Common myeloid progenitor, CD34-positive (primary cell): ENCODE results near the gene GPR149.

Experiments
- CTCF ChIA-PET: fragments of 350-600 bp; sonication (Branson Sonifier 250); formaldehyde crosslinking; loops from one replicate; lab custom pipeline; 2021; ENCODE audit warnings: antibody characterized with exemption; lab: Charles Lee
- POLR2A ChIA-PET: fragments of 350-600 bp; sonication (Branson Sonifier 250); formaldehyde crosslinking; loops from one replicate; lab custom pipeline; 2021; ENCODE audit warnings: antibody characterized with exemption; lab: Charles Lee
- DNase-seq, 3 donors: peaks; one replicate each; pipeline versions ENCODE4 v3.0.0 to v3.0.0-alpha.2; 2013
- H3K27ac ChIP-seq, 2 experiments: 1 replicate in 1 of 2; 2 replicates in 1 of 2; pipeline ENCODE4 v1.7.0; 2013; ENCODE audit warnings: inconsistent platforms in 2 of 2, low read length in 2 of 2, mild to moderate bottlenecking in 2 of 2, low read depth in 1 of 2, moderate library complexity in 1 of 2; ENCODE audit not compliant: severe bottlenecking in 2 of 2, insufficient read depth in 1 of 2, poor library complexity in 1 of 2
- H3K27me3 ChIP-seq, 5 experiments: replicated peaks in 2 of 5; 1 replicate in 3 of 5; 2 replicates in 2 of 5; pipeline versions ENCODE4 v1.6.1 to v1.7.0; 2013; ENCODE audit warnings: low read length in 4 of 5, mild to moderate bottlenecking in 2 of 5, moderate library complexity in 2 of 5, inconsistent platforms in 1 of 5; ENCODE audit not compliant: insufficient read depth in 5 of 5, control insufficient read depth in 4 of 5
- H3K36me3 ChIP-seq, 4 experiments: 1 replicate in 2 of 4; 2 replicates in 2 of 4; pipeline versions ENCODE4 v1.6.1 to v1.7.0; 2013; ENCODE audit warnings: low read length in 3 of 4, control low read depth in 1 of 4, mild to moderate bottlenecking in 1 of 4; ENCODE audit not compliant: control insufficient read depth in 4 of 4, insufficient read depth in 4 of 4
- H3K4me1 ChIP-seq, 4 experiments: 1 replicate in 3 of 4; 2 replicates in 1 of 4; pipeline versions ENCODE4 v1.6.1 to v1.7.1; 2013; ENCODE audit warnings: low read length in 3 of 4, mild to moderate bottlenecking in 3 of 4, control low read depth in 1 of 4, inconsistent platforms in 1 of 4, moderate library complexity in 1 of 4; ENCODE audit not compliant: control insufficient read depth in 4 of 4, insufficient read depth in 4 of 4; ENCODE audit errors: control extremely low read depth in 1 of 4
- H3K4me3 ChIP-seq, 7 experiments: 1 replicate in 4 of 7; 2 replicates in 3 of 7; pipeline versions ENCODE4 v1.5.1 to v1.7.0; 2013; ENCODE audit warnings: mild to moderate bottlenecking in 7 of 7, low read length in 6 of 7, moderate library complexity in 6 of 7, inconsistent platforms in 2 of 7, low read depth in 2 of 7, control low read depth in 1 of 7; ENCODE audit not compliant: insufficient read depth in 4 of 7, control insufficient read depth in 1 of 7; ENCODE audit errors: extremely low read depth in 1 of 7
- H3K9me3 ChIP-seq, 5 experiments: 1 replicate in 4 of 5; 2 replicates in 1 of 5; pipeline versions ENCODE4 v1.6.1 to v1.7.1; 2013; ENCODE audit warnings: low read length in 4 of 5, mild to moderate bottlenecking in 2 of 5, inconsistent platforms in 1 of 5, low read depth in 1 of 5, moderate library complexity in 1 of 5; ENCODE audit not compliant: control insufficient read depth in 4 of 5, insufficient read depth in 2 of 5; ENCODE audit errors: control extremely low read depth in 1 of 5
- WGBS: methylation state at CpG from one replicate; pipeline ENCODE4 v1.1.5; 2013; ENCODE audit not compliant: insufficient coverage; 5-methylcytosine and 5-hydroxymethylcytosine counted together

GPR149 gene

DNA sequence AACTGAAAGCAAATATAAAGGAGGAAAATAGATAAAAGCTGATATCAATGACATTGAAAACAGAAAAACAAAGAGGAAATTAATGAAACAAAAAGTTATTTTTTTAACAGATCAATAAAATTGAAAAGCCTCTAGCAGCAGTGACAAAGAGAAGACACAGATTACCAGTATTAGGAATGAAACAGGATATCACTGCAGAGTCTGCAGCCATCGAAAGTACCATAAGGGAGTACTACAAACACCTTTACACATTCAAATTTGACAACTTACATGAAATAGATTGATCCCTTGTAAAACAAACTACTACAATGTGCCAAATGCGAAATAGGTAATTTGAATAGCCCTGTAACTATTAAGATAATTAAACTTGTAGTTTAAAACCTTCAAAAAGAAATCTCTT lies 80.8 kb downstream of the GPR149 start:
- Histone ChIP-seq H3K27ac (no peak overlapping the region), H3K4me1 (no peaks in the 10 kb centered on the region), H3K9me3 (peaks cover 0 to 1% (median 0%) of the 10 kb centered on the region in 5 experiments), H3K36me3 (no peaks in the 10 kb centered on the region), H3K4me3 (no peak overlapping the region), H3K27me3 (no peaks in the 10 kb centered on the region)
- no CpG with 5 or more reads among the region's 2 CpGs for WGBS
- DNase-seq = no peak
- ChIA-PET CTCF (no interaction called here), POLR2A (no interaction called here)

DNA sequence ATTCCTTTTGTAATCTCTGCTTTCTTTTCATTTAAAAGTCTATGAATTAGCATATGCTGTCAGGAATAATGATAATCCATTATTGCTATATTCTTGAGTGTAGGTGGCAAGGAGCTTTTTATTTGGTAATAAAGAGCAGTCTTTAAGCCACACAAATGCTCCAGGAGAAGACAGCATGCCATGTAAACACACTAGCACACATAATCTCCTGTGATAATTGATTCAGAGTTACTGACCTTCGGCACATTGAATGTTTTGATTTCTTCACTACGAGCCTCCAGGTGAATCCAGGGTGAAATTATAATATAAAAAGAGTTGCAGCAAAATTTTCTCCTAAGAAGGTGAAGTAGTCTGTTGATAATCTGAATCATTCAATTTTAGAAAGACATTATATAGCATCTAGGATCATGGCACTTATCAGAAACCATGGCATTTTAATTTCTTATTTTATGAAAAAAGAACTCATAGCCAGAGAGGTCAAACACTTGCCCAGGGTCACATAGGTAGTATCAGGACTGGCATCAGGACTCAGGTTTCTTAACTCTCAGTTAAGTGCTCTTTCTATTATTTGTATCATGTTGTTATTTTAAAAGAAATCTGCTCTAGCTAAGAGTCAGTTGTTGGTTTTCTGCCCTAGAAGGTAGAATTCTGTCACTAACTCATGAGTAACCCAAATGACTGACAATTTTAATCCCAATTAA lies 84.4 kb downstream of the GPR149 start:
- POLR2A ChIA-PET = no interaction called here
- Histone ChIP-seq H3K27ac (no peak overlapping the region), H3K4me1 (no peaks in the 10 kb centered on the region), H3K36me3 (no peaks in the 10 kb centered on the region), H3K9me3 (peaks cover 0 to 1% (median 0%) of the 10 kb centered on the region in 5 experiments), H3K27me3 (no peaks in the 10 kb centered on the region), H3K4me3 (no peak overlapping the region)
- CTCF ChIA-PET = no interaction called here
- WGBS = no CpG with 5 or more reads among the region's 2 CpGs
- DNase-seq = no peak

DNA sequence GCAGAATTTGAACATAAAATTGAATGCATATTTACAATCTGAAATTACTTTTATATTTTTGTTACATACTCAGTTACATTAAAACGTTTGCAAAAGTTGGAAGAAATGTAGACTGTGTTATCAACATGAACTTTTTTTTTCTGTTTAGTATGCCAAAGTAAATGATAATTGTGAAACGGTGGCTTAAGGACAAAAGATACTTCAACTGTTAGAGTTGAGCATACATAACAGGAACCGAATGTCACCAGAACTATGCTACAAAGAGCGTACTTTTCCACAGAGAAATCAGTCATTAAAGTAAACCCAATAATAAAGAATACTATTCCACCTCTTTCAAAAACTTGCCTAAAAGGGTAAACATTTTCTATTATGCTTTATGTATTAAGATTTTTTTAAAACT lies 91.4 kb downstream of the GPR149 start:
- Histone ChIP-seq H3K27me3 (no peaks in the 10 kb centered on the region), H3K9me3 (no peaks in the 10 kb centered on the region), H3K36me3 (no peaks in the 10 kb centered on the region), H3K4me1 (no peaks in the 10 kb centered on the region), H3K27ac (no peak overlapping the region), H3K4me3 (no peak overlapping the region)
- POLR2A ChIA-PET = no interaction called here
- no peak for DNase-seq
- WGBS = no CpG with 5 or more reads among the region's 4 CpGs
- CTCF ChIA-PET = no interaction called here

DNA sequence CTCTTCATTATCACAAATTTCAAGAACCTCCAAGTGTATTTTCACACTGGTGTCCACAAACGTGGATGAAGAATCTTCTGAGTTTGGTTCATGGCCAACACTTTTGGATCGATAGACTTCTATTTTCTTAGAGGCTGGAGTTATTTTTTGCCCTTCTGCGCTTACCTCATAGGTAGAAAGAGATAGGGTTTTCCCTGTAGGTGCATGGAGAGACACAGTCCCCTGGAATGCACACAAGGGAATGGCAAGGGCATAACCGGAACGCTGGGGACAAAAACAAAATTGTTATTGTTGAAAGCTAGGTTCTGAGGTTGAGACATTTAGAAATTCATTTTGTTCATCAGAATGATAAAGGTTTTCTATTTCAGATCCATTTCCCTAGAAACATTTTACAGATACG lies 92.0 kb downstream of the GPR149 start:
- POLR2A ChIA-PET = no interaction called here
- H3K36me3 ChIP-seq = no peaks in the 10 kb centered on the region
- no peak for DNase-seq
- H3K27me3 ChIP-seq = no peaks in the 10 kb centered on the region
- 100% methylated on average over 3 of the region's 6 CpGs for WGBS
- no peak overlapping the region for H3K27ac ChIP-seq
- H3K4me3 ChIP-seq = no peak overlapping the region
- H3K9me3 ChIP-seq = no peaks in the 10 kb centered on the region
- CTCF ChIA-PET = no interaction called here
- H3K4me1 ChIP-seq = no peaks in the 10 kb centered on the region

DNA sequence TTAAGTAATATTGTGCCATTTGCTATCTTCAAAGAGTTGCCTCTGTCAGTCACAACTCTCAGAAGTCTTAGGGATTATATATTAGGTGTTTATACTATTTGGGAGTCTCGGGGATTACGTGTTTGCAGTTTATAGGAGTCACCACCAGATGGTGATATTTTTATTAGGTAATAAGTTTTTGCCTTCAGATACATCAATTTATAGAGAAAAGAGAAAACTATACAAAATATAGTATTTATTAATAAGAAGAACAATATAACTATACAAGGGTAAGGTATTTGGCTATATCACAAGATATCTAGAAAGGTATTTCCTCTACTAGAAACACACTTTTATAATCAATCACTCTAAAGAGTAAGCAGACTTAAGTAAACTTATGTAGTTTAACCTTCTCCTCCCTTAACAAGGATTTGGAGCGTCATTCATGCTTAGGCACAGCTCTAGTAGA lies 95.0 kb downstream of the GPR149 start:
- DNase-seq = peak; percentile 38 to 58 (median 45)
- POLR2A ChIA-PET = no interaction called here
- whole genome bisulfite sequencing = no CpG with 5 or more reads among the region's 3 CpGs
- no peaks in the 10 kb centered on the region for H3K4me1 ChIP-seq
- H3K4me3 ChIP-seq = no peak overlapping the region
- H3K9me3 ChIP-seq = no peaks in the 10 kb centered on the region
- H3K27me3 ChIP-seq = no peaks in the 10 kb centered on the region
- no peaks in the 10 kb centered on the region for H3K36me3 ChIP-seq
- CTCF ChIA-PET = interaction anchor here (1.1 to 1.5 kb wide), 2 partner anchors 10 to 986 kb away, joined by 3 to 6 read pairs; no protein-coding TSS in a partner anchor
- no peak overlapping the region for H3K27ac ChIP-seq

DNA sequence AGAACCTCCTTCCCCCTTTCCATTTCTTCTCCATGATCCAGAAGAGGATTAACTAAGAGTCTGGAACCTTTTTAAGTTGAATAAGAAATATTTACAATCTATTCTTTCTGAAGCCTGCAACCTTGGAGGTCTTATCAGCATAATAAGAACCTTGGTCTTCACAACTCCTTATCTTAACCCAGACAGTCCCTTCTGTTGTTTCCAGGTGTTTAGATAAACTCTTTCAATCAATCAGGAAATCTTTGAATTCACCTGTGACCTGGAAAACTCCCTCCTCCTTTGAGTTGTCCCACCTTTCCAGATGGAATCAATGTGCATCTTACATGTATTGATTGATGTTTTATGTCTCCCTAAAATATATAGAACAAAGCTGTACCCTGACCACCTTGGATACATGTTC lies 102.1 kb downstream of the GPR149 start:
- Histone ChIP-seq H3K9me3 (no peaks in the 10 kb centered on the region), H3K27ac (no peak overlapping the region), H3K27me3 (no peaks in the 10 kb centered on the region), H3K4me1 (peaks cover 0 to 10% (median 2%) of the 10 kb centered on the region in 4 experiments), H3K4me3 (no peak overlapping the region), H3K36me3 (no peaks in the 10 kb centered on the region)
- no peak for DNase-seq
- ChIA-PET CTCF (no interaction called here), POLR2A (no interaction called here)

DNA sequence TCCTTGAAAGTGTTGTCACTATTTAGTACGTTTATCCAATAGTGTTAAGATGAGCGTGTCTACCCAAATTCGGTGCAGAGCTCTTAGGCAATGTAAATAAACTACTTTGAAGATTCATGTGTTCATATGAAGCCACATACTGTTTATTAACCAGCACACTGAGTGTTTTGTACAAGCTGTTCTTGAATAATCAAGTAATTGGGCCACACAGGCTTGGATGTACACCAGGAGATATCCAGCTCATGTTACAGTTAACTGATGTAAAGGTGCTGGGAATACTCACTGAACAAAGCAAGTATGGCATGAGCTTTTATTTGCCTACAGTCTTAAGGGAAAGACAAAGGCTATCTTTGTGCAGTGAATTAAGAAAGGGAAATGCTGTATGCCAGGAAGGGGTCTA lies 105.1 kb downstream of the GPR149 start:
- H3K4me3 ChIP-seq = peak overlapping the region in 6 of 7 experiments; percentile 81 to 97 (median 86)
- peaks cover 0 to 16% (median 1%) of the 10 kb centered on the region in 4 experiments for H3K36me3 ChIP-seq
- no peak for DNase-seq
- H3K9me3 ChIP-seq = no peaks in the 10 kb centered on the region
- ChIA-PET POLR2A (no interaction called here), CTCF (interaction anchor here (0.9 to 1.4 kb wide), 2 partner anchors 10 to 12 kb away, joined by 3 to 6 read pairs; no protein-coding TSS in a partner anchor)
- WGBS = 60% methylated on average over 1 of the region's 3 CpGs
- H3K27me3 ChIP-seq = no peaks in the 10 kb centered on the region
- H3K4me1 ChIP-seq = peaks cover 5 to 21% (median 10%) of the 10 kb centered on the region in 4 experiments
- H3K27ac ChIP-seq = peak overlapping the region; percentile 90 to 96
